ENCODE results near the gene HS6ST1. TPM values are rescaled to one million over a fixed set of nuclear protein-coding genes. Genes with fewer than 3 reads are reported as not detected.
A peak's percentile ranks its signal among the peaks of the same experiment; 100 is the strongest.

Gene HS6ST1
- total and polyA plus RNA-seq, 2 of the 4 experiments (the other 2 are of a cell fraction), result 29.9 to 36.9 TPM

DNA sequence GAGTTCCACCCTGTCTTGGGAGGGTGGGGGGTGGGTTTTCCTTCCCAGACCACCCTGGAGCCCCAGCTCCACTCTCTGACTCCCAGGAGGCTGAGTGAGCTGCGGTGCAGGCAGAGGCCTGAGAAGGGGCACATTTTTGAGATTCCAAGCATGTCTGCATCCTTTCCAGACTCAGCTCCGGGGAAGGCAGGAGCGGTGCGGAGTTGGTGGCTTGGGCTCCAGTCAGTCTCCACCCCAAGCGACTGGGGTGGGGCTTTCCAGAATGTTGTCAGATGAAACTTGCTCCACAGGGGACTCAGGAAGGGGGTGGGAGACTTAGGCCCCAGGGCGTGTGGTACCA, 44.2 kb upstream of the HS6ST1 start:
- no peaks in the 10 kb centered on the region for H3K27me3 ChIP-seq (ENCODE audit: control insufficient read depth, insufficient read depth, low read length)
- H3K27ac ChIP-seq (ENCODE audit: insufficient read depth, low read length), result peak overlapping the region; percentile 90
- WGBS, 2 experiments (ENCODE audit: extremely low coverage in 2 of 2, insufficient read length in 1 of 2), result 5% methylated on average over 3 of the region's 6 CpGs; no CpG with 5 or more reads in 1 of the 2 experiments
- peak overlapping the region; percentile 48; the same call in 1 of the 2 replicates for H4K5ac ChIP-seq (ENCODE audit: low read depth, low read length)
- peak overlapping the region; percentile 82 for H2BK20ac ChIP-seq (ENCODE audit: low read depth, low read length)
- H2BK5ac ChIP-seq (ENCODE audit: low read depth, low read length, poor library complexity, severe bottlenecking), result peak overlapping the region; percentile 86
- no peak overlapping the region; the same call in 1 of the 2 replicates for H3K4me2 ChIP-seq (ENCODE audit: low read depth, low read length)
- DNase-seq (peak; percentile 79), ATAC-seq (ENCODE audit: low read depth) (peak; percentile 97)
- ChIA-PET POLR2A (ENCODE audit: unreplicated experiment) (interaction anchor here (0.6 kb wide), 1 partner anchor 12 kb away, joined by 3 read pairs; no protein-coding TSS in a partner anchor), CTCF (no interaction called here)
- peak overlapping the region; percentile 87 for H2AFZ ChIP-seq (replicated peaks; ENCODE audit: low read length, poor library complexity)
- H2BK120ac ChIP-seq (ENCODE audit: low read depth, low read length), result peak overlapping the region; percentile 100
- H2AK5ac ChIP-seq (ENCODE audit: low read depth, low read length), result peak overlapping the region; percentile 99
- no peaks in the 10 kb centered on the region for H3K36me3 ChIP-seq (ENCODE audit: control insufficient read depth, insufficient read depth, low read length)
- H4K8ac ChIP-seq (ENCODE audit: low read depth in 2 of 2, low read length in 2 of 2), result peak overlapping the region; percentile 96 to 98; a peak in 3 of 4 replicates
- peak overlapping the region; percentile 92; the same call in 2 of the 3 replicates for H2BK15ac ChIP-seq (ENCODE audit: low read depth, low read length)
- H3K9me3 ChIP-seq (ENCODE audit: control insufficient read depth, insufficient read depth, low read length), result no peaks in the 10 kb centered on the region
- H4K20me1 ChIP-seq (ENCODE audit: insufficient read depth, low read length), result no peaks in the 10 kb centered on the region
- H3K23ac ChIP-seq (ENCODE audit: low read depth, low read length), result 0 out of 2 replicates have a peak overlapping the region, but pooled peaks have one; percentile 98
- in situ Hi-C loops (cut with MboI; ENCODE audit: low sequenced_read_pairs) (no loop called here), intact Hi-C loops (cut with micrococcal nuclease) (no loop called here), dilution Hi-C loops (cut with HindIII; ENCODE audit: low sequenced_read_pairs, unreplicated experiment) (no loop called here)
- peak overlapping the region; percentile 85; the same call in 1 of the 2 replicates for H3K56ac ChIP-seq (ENCODE audit: extremely low read depth, insufficient read depth, low read length)
- peak overlapping the region; percentile 92 for H2AK9ac ChIP-seq (replicated peaks; ENCODE audit: low read depth, low read length, poor library complexity)
- peak overlapping the region; percentile 100 for H3K4ac ChIP-seq (ENCODE audit: low read depth, low read length)
- TF ChIP-seq CHD1 (IDR thresholded peaks at IDR 0.05; ENCODE audit: low read depth, low read length) (no peak), MAZ (IDR thresholded peaks at IDR 0.05; ENCODE audit: borderline replicate concordance, low read depth, low read length) (peak; percentile 45; the same call in 1 of the 2 replicates), POLR2A (IDR thresholded peaks at IDR 0.05; ENCODE audit: low read depth, low read length) (no peak), RFX5 (IDR thresholded peaks at IDR 0.05; ENCODE audit: low read depth, low read length) (no peak), NFE2L2 (IDR thresholded peaks at IDR 0.05; ENCODE audit: low read depth, low read length) (no peak)
- TF ChIP-seq, protein P1, sequence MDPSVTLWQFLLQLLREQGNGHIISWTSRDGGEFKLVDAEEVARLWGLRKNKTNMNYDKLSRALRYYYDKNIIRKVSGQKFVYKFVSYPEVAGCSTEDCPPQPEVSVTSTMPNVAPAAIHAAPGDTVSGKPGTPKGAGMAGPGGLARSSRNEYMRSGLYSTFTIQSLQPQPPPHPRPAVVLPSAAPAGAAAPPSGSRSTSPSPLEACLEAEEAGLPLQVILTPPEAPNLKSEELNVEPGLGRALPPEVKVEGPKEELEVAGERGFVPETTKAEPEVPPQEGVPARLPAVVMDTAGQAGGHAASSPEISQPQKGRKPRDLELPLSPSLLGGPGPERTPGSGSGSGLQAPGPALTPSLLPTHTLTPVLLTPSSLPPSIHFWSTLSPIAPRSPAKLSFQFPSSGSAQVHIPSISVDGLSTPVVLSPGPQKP (IDR thresholded peaks at IDR 0.05; ENCODE audit: borderline replicate concordance, low read depth, low read length), result no peak
- peak overlapping the region; percentile 100 for H4K91ac ChIP-seq (ENCODE audit: insufficient read depth, low read depth, low read length)
- H3K18ac ChIP-seq (ENCODE audit: low read depth, low read length), result peak overlapping the region; percentile 95; the same call in 1 of the 2 replicates
- H3K9ac ChIP-seq (ENCODE audit: low read depth, low read length), result no peak overlapping the region
- 0 out of 4 replicates have a peak, but pooled peaks cover 0 to 3% of the 10 kb centered on the region in 2 experiments for H3K79me1 ChIP-seq (ENCODE audit: low read depth in 1 of 2, low read length in 2 of 2)
- H3K4me1 ChIP-seq (ENCODE audit: control insufficient read depth, insufficient read depth, low read length), result peaks cover 16% of the 10 kb centered on the region
- BruUV-seq (replicated peaks), result no TSS peak
- H3K14ac ChIP-seq (replicated peaks; ENCODE audit: low read depth, low read length), result peak overlapping the region; percentile 50
- H3K9me1 ChIP-seq (ENCODE audit: insufficient read depth, low read length), result peaks cover 10% of the 10 kb centered on the region
- no peak overlapping the region for H3K4me3 ChIP-seq (ENCODE audit: insufficient read depth, low read depth, low read length)

Data from IMR-90 (cell line).